SK-N-SH (cell line): ENCODE measurements around the gene CLCN3. TPM values are rescaled to one million over a fixed set of nuclear protein-coding genes. Genes with fewer than 3 reads are reported as not detected.

Experiments
- CTCF ChIA-PET: fragments of 300-600, 350-600 bp; formaldehyde crosslinking; extraction: SDS; loops from one replicate; lab custom pipeline; 2021; lab: Yijun Ruan, JAX
- POLR2A ChIA-PET: fragments of 350-600 bp; sonication (Branson Sonifier 250); formaldehyde crosslinking; extraction: SDS; loops from one replicate; lab custom pipeline; 2020; ENCODE audit warnings: antibody characterized with exemption, inconsistent platforms; lab: Yijun Ruan, JAX
- DNase-seq: peaks from one replicate; pipeline ENCODE4 v3.0.0; 2012
- H2AFZ ChIP-seq: fragments of 200-600 bp; sonication (generic); 2 replicates; pipeline ENCODE4 v1.8.1; 2016; ENCODE audit warnings: antibody characterized with exemption, mild to moderate bottlenecking, low read depth
- H3F3A ChIP-seq: fragments of 200-600 bp; sonication (generic); replicated peaks from 2 replicates; pipeline ENCODE3; 2016; ENCODE audit warnings: antibody characterized with exemption, mild to moderate bottlenecking; ENCODE audit not compliant: insufficient read depth
- H3K27ac ChIP-seq, 2 experiments: fragments of 200-500 bp in 1 of 2; fragments of 200-600 bp in 1 of 2; sonication (Bioruptor generic) in 1 of 2; sonication (generic), shearing (Covaris generic) in 1 of 2; 2 replicates each; pipeline versions ENCODE4 v1.5.1 to v1.6.1; 2014 to 2016; ENCODE audit warnings: low read depth in 2 of 2, inconsistent platforms in 1 of 2, low read length in 1 of 2, mild to moderate bottlenecking in 1 of 2, mixed read lengths in 1 of 2
- H3K27me3 ChIP-seq: fragments of 200-600 bp; sonication (generic), shearing (Covaris generic); 2 replicates; pipeline ENCODE4 v1.6.1; 2016; ENCODE audit warnings: mixed run types; ENCODE audit not compliant: insufficient read depth
- H3K36me3 ChIP-seq, 2 experiments: fragments of 200-500 bp in 1 of 2; fragments of 200-600 bp in 1 of 2; sonication (Bioruptor generic) in 1 of 2; sonication (generic) in 1 of 2; replicated peaks in 1 of 2; 2 replicates each; pipeline versions ENCODE3 to v1.5.1; 2014 to 2016; ENCODE audit warnings: low read length in 1 of 2, mild to moderate bottlenecking in 1 of 2; ENCODE audit not compliant: insufficient read depth in 2 of 2, control insufficient read depth in 1 of 2
- H3K4me1 ChIP-seq, 2 experiments: fragments of 200-500 bp in 1 of 2; fragments of 200-600 bp in 1 of 2; sonication (Bioruptor generic) in 1 of 2; sonication (generic), shearing (Covaris generic) in 1 of 2; 2 replicates each; pipeline versions ENCODE4 v1.5.1 to v1.6.1; 2014 to 2016; ENCODE audit warnings: low read depth in 1 of 2, low read length in 1 of 2, mixed run types in 1 of 2; ENCODE audit not compliant: insufficient read depth in 2 of 2, control insufficient read depth in 1 of 2
- H3K4me2 ChIP-seq: fragments of 200-600 bp; sonication (generic), shearing (Covaris generic); 2 replicates; pipeline ENCODE4 v1.6.1; 2017; ENCODE audit warnings: mixed run types
- H3K4me3 ChIP-seq, 2 experiments: fragments of 200-500 bp in 1 of 2; fragments of 200-600 bp in 1 of 2; sonication (Bioruptor generic) in 1 of 2; sonication (generic), shearing (Covaris generic) in 1 of 2; 2 replicates each; pipeline versions ENCODE4 v1.5.1 to v1.8.1; 2014 to 2016; ENCODE audit warnings: low read depth in 2 of 2, inconsistent platforms in 1 of 2, low read length in 1 of 2, mild to moderate bottlenecking in 1 of 2, mixed read lengths in 1 of 2, moderate library complexity in 1 of 2
- H3K79me2 ChIP-seq: fragments of 200-600 bp; sonication (generic); 2 replicates; pipeline ENCODE4 v1.8.1; 2017; ENCODE audit warnings: mild to moderate bottlenecking; ENCODE audit not compliant: insufficient read depth
- H3K9ac ChIP-seq: fragments of 200-600 bp; sonication (generic); 2 replicates; pipeline ENCODE4 v1.6.1; 2017; ENCODE audit warnings: mixed run types
- H3K9me2 ChIP-seq: fragments of 200-600 bp; sonication (generic); 2 replicates; pipeline ENCODE4 v1.6.1; 2017; ENCODE audit warnings: mixed run types
- H3K9me3 ChIP-seq: fragments of 200-600 bp; sonication (generic); 2 replicates; pipeline ENCODE4 v1.6.1; 2017; ENCODE audit warnings: mixed run types, mild to moderate bottlenecking, moderate library complexity
- H4K20me1 ChIP-seq: fragments of 200-600 bp; sonication (generic); 2 replicates; pipeline ENCODE4 v1.6.1; 2017; ENCODE audit warnings: mild to moderate bottlenecking, mixed run types; ENCODE audit not compliant: insufficient read depth
- CHD2 ChIP-seq: fragments of 150-350 bp; IDR thresholded peaks from 2 replicates; pipeline ENCODE4 v1.6.1; 2018; ENCODE audit warnings: low read length; ENCODE audit not compliant: partially characterized antibody
- ELF1 ChIP-seq: IDR thresholded peaks from 2 replicates; pipeline ENCODE4 v1.4.0; 2012
- EZH2phosphoT487 ChIP-seq: fragments of 200-600 bp; sonication (generic); IDR thresholded peaks from 2 replicates; pipeline ENCODE4 v1.6.1; 2017; ENCODE audit warnings: low read depth, mixed run types, mild to moderate bottlenecking, antibody characterized with exemption, moderate library complexity, borderline replicate concordance
- FOSL2 ChIP-seq: IDR thresholded peaks from 2 replicates; pipeline ENCODE4 v1.4.0; 2012; ENCODE audit warnings: low read depth, mild to moderate bottlenecking, moderate library complexity, borderline replicate concordance
- FOXM1 ChIP-seq: IDR thresholded peaks from 2 replicates; pipeline ENCODE4 v1.4.0; 2012; ENCODE audit warnings: low read depth, mild to moderate bottlenecking
- NFIC ChIP-seq: IDR thresholded peaks from 2 replicates; pipeline ENCODE4 v1.4.0; 2012; ENCODE audit warnings: borderline replicate concordance
- POLR2AphosphoS5 ChIP-seq: IDR thresholded peaks from 2 replicates; pipeline ENCODE4 v1.6.1; 2012; ENCODE audit warnings: low read depth, low read length
- RAD21 ChIP-seq: IDR thresholded peaks from 2 replicates; pipeline ENCODE4 v1.6.1; 2012; ENCODE audit warnings: mild to moderate bottlenecking, low read length
- RFX5 ChIP-seq: IDR thresholded peaks from 2 replicates; pipeline ENCODE4 v1.6.1; 2012; ENCODE audit warnings: mild to moderate bottlenecking, improper control_type of control experiment, low read length
- TAF1 ChIP-seq: IDR thresholded peaks from 2 replicates; pipeline ENCODE4 v1.6.1; 2012; ENCODE audit warnings: low read depth, mild to moderate bottlenecking, low read length, moderate library complexity, borderline replicate concordance
- TCF12 ChIP-seq: IDR thresholded peaks from 2 replicates; pipeline ENCODE4 v1.4.0; 2012
- TEAD4 ChIP-seq: IDR thresholded peaks from 2 replicates; pipeline ENCODE4 v1.4.0; 2012; ENCODE audit warnings: mild to moderate bottlenecking, borderline replicate concordance; ENCODE audit not compliant: insufficient read depth
- YY1 ChIP-seq: IDR thresholded peaks from 2 replicates; pipeline ENCODE4 v1.4.0; 2012; ENCODE audit warnings: low read depth, mild to moderate bottlenecking
- WGBS: methylation state at CpG from one replicate; pipeline ENCODE4 v1.1.6; 2017; ENCODE audit warnings: low lambda C conversion rate; 5-methylcytosine and 5-hydroxymethylcytosine counted together
- polyA plus RNA-seq, 3 experiments: library from polyadenylated mRNA; depleted of rRNA; stranded (reverse); fragments of >200 nt; gene quantifications; 2 replicates each; pipeline ENCODE4 v1.2.3, GENCODE V29; 2012
- TF ChIP-seq, protein P1 (sequence below): fragments of 200-600 bp; sonication (generic); IDR thresholded peaks from 2 replicates; pipeline ENCODE4 v1.6.1; 2017; ENCODE audit warnings: antibody characterized with exemption, mild to moderate bottlenecking, moderate library complexity
- TF ChIP-seq, protein P2 (sequence below): fragments of 150-350 bp; IDR thresholded peaks from 2 replicates; pipeline ENCODE4 v1.6.1; 2016; ENCODE audit warnings: mild to moderate bottlenecking, low read depth, low read length
- TF ChIP-seq, protein P3 (sequence below): IDR thresholded peaks from 2 replicates; pipeline ENCODE4; 2012
- TF ChIP-seq, protein P4 (sequence below): IDR thresholded peaks from 2 replicates; pipeline ENCODE4 v1.6.1; 2012; ENCODE audit warnings: mild to moderate bottlenecking, low read depth, low read length, moderate library complexity
- TF ChIP-seq, protein P5 (sequence below): IDR thresholded peaks from 2 replicates; pipeline ENCODE4 v1.4.0; 2012; ENCODE audit warnings: low read depth

Gene CLCN3
- polyA plus RNA-seq, 1 of the 3 experiments (the other 2 are of a cell fraction) = 11.8 TPM

DNA sequence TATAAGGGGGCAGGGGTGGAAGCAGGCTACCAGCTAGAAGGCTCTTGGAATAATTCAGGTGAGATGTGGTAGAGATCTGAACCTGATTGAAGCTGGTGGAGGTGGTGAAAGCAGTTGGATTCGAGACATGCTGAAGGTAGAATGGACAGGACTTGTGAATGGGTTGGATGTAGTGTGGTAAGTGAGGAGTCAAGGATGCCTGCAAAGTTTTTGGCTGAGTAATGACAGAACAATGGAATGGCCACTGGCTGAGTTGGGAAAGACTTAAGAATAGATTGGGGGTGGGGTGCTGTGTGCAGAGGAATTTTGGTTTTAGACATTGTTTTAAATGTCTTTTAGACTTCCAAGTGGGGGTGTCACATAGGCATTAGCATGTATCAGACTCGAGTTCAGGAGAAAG is 103.9 kb downstream of the CLCN3 start:
- H3K9me2 ChIP-seq = no peaks in the 10 kb centered on the region
- H3K27ac ChIP-seq = peak overlapping the region in 1 of 2 experiments; percentile 13; a peak in 1 of 4 replicates
- H2AFZ ChIP-seq = no peak overlapping the region
- H3K4me3 ChIP-seq = no peak overlapping the region
- H3K4me1 ChIP-seq = peaks cover 0 to 5% of the 10 kb centered on the region in 2 experiments; a peak in 1 of 4 replicates
- CTCF ChIA-PET = interaction anchor here (0.6 to 1.1 kb wide), 3 partner anchors 118 to 1113 kb away, joined by 3 read pairs; no protein-coding TSS in a partner anchor
- H3F3A ChIP-seq = peaks cover 4% of the 10 kb centered on the region
- 76% methylated on average over 2 of the region's 2 CpGs for WGBS
- no peak for DNase-seq
- H3K4me2 ChIP-seq = no peak overlapping the region
- POLR2A ChIA-PET = interaction anchor here (1.2 kb wide), 1 partner anchor 11 kb away, joined by 4 read pairs; no protein-coding TSS in a partner anchor
- no peaks in the 10 kb centered on the region for H3K79me2 ChIP-seq
- H4K20me1 ChIP-seq = no peaks in the 10 kb centered on the region
- H3K9ac ChIP-seq = no peak overlapping the region
- H3K9me3 ChIP-seq = no peaks in the 10 kb centered on the region
- TF ChIP-seq TEAD4 = no peak
- TF ChIP-seq ELF1 = no peak
- TF ChIP-seq, protein P1, sequence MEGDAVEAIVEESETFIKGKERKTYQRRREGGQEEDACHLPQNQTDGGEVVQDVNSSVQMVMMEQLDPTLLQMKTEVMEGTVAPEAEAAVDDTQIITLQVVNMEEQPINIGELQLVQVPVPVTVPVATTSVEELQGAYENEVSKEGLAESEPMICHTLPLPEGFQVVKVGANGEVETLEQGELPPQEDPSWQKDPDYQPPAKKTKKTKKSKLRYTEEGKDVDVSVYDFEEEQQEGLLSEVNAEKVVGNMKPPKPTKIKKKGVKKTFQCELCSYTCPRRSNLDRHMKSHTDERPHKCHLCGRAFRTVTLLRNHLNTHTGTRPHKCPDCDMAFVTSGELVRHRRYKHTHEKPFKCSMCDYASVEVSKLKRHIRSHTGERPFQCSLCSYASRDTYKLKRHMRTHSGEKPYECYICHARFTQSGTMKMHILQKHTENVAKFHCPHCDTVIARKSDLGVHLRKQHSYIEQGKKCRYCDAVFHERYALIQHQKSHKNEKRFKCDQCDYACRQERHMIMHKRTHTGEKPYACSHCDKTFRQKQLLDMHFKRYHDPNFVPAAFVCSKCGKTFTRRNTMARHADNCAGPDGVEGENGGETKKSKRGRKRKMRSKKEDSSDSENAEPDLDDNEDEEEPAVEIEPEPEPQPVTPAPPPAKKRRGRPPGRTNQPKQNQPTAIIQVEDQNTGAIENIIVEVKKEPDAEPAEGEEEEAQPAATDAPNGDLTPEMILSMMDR = no peak
- TF ChIP-seq, protein P2, sequence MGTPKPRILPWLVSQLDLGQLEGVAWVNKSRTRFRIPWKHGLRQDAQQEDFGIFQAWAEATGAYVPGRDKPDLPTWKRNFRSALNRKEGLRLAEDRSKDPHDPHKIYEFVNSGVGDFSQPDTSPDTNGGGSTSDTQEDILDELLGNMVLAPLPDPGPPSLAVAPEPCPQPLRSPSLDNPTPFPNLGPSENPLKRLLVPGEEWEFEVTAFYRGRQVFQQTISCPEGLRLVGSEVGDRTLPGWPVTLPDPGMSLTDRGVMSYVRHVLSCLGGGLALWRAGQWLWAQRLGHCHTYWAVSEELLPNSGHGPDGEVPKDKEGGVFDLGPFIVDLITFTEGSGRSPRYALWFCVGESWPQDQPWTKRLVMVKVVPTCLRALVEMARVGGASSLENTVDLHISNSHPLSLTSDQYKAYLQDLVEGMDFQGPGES = no peak
- TF ChIP-seq TCF12 = no peak
- no peak for TF ChIP-seq EZH2phosphoT487
- TF ChIP-seq NFIC = no peak
- no peak for TF ChIP-seq CHD2
- TF ChIP-seq, protein P3, sequence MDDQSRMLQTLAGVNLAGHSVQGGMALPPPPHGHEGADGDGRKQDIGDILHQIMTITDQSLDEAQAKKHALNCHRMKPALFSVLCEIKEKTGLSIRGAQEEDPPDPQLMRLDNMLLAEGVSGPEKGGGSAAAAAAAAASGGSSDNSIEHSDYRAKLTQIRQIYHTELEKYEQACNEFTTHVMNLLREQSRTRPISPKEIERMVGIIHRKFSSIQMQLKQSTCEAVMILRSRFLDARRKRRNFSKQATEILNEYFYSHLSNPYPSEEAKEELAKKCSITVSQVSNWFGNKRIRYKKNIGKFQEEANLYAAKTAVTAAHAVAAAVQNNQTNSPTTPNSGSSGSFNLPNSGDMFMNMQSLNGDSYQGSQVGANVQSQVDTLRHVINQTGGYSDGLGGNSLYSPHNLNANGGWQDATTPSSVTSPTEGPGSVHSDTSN = no peak
- TF ChIP-seq, all 33 proteins: peak for 0
- Histone ChIP-seq H3K36me3 (peaks cover 20 to 34% of the 10 kb centered on the region in 2 experiments), H3K27me3 (no peaks in the 10 kb centered on the region)

DNA sequence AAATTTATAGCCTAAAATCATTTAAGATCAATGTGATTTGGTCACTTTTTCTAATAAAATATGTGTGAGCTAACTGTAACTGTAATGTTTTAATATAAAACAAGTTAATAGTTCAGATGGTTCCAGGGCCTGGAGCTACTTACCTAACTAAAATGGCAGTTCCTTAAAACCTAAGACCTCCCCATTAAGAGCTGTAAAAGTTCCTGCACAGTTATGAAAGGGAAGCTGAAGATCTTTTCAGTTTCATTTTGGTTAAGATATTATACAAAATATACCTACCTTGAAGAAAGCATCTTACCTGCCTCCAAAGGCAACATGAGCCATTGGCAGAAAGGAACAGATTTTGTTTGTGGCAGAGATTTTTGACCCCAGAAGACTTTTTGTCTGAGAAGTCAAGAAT is 107.2 kb downstream of the CLCN3 start:
- POLR2A ChIA-PET = interaction anchor here (1.4 kb wide), 1 partner anchor 30 kb away, joined by 3 read pairs; no protein-coding TSS in a partner anchor
- CTCF ChIA-PET = interaction anchor here (1.3 to 3.4 kb wide), 5 partner anchors 9 to 115 kb away, joined by 3 to 18 read pairs (median 6); partner anchors contain the start of genes CLCN3 and NEK1
- DNase-seq = no peak
- Histone ChIP-seq H3K27me3 (no peaks in the 10 kb centered on the region), H3K4me1 (peaks cover 4 to 5% of the 10 kb centered on the region in 2 experiments; a peak in 2 of 4 replicates), H3K27ac (no peak overlapping the region), H3K4me3 (no peak overlapping the region), H3K9ac (no peak overlapping the region), H3K9me3 (no peaks in the 10 kb centered on the region), H3K4me2 (no peak overlapping the region), H3K9me2 (no peaks in the 10 kb centered on the region), H4K20me1 (no peaks in the 10 kb centered on the region), H3K36me3 (peaks cover 39 to 41% of the 10 kb centered on the region in 2 experiments), H2AFZ (no peak overlapping the region), H3K79me2 (no peaks in the 10 kb centered on the region), H3F3A (peaks cover under 1% of the 10 kb centered on the region)
- TF ChIP-seq ELF1 = no peak
- no peak for TF ChIP-seq POLR2AphosphoS5
- TF ChIP-seq, protein P4, sequence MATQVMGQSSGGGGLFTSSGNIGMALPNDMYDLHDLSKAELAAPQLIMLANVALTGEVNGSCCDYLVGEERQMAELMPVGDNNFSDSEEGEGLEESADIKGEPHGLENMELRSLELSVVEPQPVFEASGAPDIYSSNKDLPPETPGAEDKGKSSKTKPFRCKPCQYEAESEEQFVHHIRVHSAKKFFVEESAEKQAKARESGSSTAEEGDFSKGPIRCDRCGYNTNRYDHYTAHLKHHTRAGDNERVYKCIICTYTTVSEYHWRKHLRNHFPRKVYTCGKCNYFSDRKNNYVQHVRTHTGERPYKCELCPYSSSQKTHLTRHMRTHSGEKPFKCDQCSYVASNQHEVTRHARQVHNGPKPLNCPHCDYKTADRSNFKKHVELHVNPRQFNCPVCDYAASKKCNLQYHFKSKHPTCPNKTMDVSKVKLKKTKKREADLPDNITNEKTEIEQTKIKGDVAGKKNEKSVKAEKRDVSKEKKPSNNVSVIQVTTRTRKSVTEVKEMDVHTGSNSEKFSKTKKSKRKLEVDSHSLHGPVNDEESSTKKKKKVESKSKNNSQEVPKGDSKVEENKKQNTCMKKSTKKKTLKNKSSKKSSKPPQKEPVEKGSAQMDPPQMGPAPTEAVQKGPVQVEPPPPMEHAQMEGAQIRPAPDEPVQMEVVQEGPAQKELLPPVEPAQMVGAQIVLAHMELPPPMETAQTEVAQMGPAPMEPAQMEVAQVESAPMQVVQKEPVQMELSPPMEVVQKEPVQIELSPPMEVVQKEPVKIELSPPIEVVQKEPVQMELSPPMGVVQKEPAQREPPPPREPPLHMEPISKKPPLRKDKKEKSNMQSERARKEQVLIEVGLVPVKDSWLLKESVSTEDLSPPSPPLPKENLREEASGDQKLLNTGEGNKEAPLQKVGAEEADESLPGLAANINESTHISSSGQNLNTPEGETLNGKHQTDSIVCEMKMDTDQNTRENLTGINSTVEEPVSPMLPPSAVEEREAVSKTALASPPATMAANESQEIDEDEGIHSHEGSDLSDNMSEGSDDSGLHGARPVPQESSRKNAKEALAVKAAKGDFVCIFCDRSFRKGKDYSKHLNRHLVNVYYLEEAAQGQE = no peak
- no peak for TF ChIP-seq YY1
- TF ChIP-seq RAD21 = no peak
- no peak for TF ChIP-seq TAF1
- TF ChIP-seq, protein P5, sequence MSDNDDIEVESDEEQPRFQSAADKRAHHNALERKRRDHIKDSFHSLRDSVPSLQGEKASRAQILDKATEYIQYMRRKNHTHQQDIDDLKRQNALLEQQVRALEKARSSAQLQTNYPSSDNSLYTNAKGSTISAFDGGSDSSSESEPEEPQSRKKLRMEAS = no peak
- TF ChIP-seq FOXM1 = no peak
- TF ChIP-seq, protein P2 = no peak
- TF ChIP-seq RFX5 = no peak
- no peak for TF ChIP-seq FOSL2
